Activated CD4-positive, CD25-positive, alpha-beta regulatory T cell (primary cell): Measurements from ENCODE around the gene SNX17.
A peak's percentile ranks its signal among the peaks of the same experiment; 100 is the strongest.
"Not testable (repeated sequence)": the region's sequence is repeated elsewhere in the genome, so short reads cannot be mapped to it uniquely, and the experiment has no call there.

Source experiments
- DNase-seq, 4 experiments: peaks; one replicate each; lab custom pipeline; 2025; lab: John Stamatoyannopoulos, UW

The SNX17 gene

GRCh38 chr2:27370026-27370815 lies at the start of gene SNX17, which contains the start of gene EIF2B4:
Gene SNX17 (plus strand): TSS chr2:27370616. CDS start chr2:27370744, 128 bp downstream.
Gene EIF2B4 (minus strand): TSS chr2:27370338. CDS start chr2:27370314, 24 bp downstream.
- DNase-seq = peak; percentile 96 to 99 (median 98)

- no peak for DNase-seq
These were observed 49.4 kb upstream of the SNX17 start for GRCh38 chr2:27320958-27321543.

- DNase-seq = no peak
These were observed 48.1 kb upstream of the SNX17 start for GRCh38 chr2:27322301-27322765.

- DNase-seq = peak; percentile 72 to 77 (median 76)
These were observed 47.4 kb upstream of the SNX17 start, which contains the start of gene MPV17 for GRCh38 chr2:27322766-27323595. Gene MPV17 (minus strand): TSS chr2:27323097. CDS start chr2:27322517, 580 bp downstream.

GRCh38 chr2:27323596-27324285 lies 46.7 kb upstream of the SNX17 start:
- no peak for DNase-seq

GRCh38 chr2:27324720-27325119 lies 45.7 kb upstream of the SNX17 start:
- DNase-seq = no peak

- DNase-seq = no peak
These were observed 35.1 kb upstream of the SNX17 start for GRCh38 chr2:27335311-27335710.

GRCh38 chr2:27336173-27336572 lies 34.2 kb upstream of the SNX17 start:
- no peak for DNase-seq

- no peak for DNase-seq
These were observed 22.8 kb upstream of the SNX17 start for GRCh38 chr2:27347641-27348040.

GRCh38 chr2:27350106-27350693 lies 20.2 kb upstream of the SNX17 start:
- no peak for DNase-seq

- no peak for DNase-seq
These were observed 18.4 kb upstream of the SNX17 start for GRCh38 chr2:27351802-27352598.

- DNase-seq = not testable (repeated sequence)
These were observed 17.0 kb upstream of the SNX17 start for GRCh38 chr2:27353386-27353761.

- DNase-seq = no peak
These were observed 16.4 kb upstream of the SNX17 start for GRCh38 chr2:27353762-27354596.

GRCh38 chr2:27354597-27354927 lies 15.9 kb upstream of the SNX17 start:
- no peak for DNase-seq

GRCh38 chr2:27356056-27356381 lies 14.4 kb upstream of the SNX17 start:
- peak in 1 of 4 experiments; percentile 49 for DNase-seq

- peak; percentile 70 to 81 (median 74) for DNase-seq
These were observed 13.8 kb upstream of the SNX17 start, which contains the start of gene GTF3C2 for GRCh38 chr2:27356382-27357181. Gene GTF3C2 (minus strand): TSS chr2:27356764. CDS start chr2:27343554, 13,210 bp downstream.

- no peak for DNase-seq
These were observed 7.6 kb upstream of the SNX17 start for GRCh38 chr2:27362678-27363420.

GRCh38 chr2:27363933-27364332 lies 6.5 kb upstream of the SNX17 start:
- DNase-seq = no peak
